ENCODE measurements around the gene LHFPL6. TPM values are rescaled to one million over a fixed set of nuclear protein-coding genes. Genes with fewer than 3 reads are reported as not detected.
A peak's percentile ranks its signal among the peaks of the same experiment; 100 is the strongest.

The LHFPL6 gene
- total and polyA plus RNA-seq, 10 of the 15 experiments (the other 5 are each of a cell fraction or from before 2014, with no cell fraction given): 0.11 to 4.6 (median 0.41) TPM

DNA sequence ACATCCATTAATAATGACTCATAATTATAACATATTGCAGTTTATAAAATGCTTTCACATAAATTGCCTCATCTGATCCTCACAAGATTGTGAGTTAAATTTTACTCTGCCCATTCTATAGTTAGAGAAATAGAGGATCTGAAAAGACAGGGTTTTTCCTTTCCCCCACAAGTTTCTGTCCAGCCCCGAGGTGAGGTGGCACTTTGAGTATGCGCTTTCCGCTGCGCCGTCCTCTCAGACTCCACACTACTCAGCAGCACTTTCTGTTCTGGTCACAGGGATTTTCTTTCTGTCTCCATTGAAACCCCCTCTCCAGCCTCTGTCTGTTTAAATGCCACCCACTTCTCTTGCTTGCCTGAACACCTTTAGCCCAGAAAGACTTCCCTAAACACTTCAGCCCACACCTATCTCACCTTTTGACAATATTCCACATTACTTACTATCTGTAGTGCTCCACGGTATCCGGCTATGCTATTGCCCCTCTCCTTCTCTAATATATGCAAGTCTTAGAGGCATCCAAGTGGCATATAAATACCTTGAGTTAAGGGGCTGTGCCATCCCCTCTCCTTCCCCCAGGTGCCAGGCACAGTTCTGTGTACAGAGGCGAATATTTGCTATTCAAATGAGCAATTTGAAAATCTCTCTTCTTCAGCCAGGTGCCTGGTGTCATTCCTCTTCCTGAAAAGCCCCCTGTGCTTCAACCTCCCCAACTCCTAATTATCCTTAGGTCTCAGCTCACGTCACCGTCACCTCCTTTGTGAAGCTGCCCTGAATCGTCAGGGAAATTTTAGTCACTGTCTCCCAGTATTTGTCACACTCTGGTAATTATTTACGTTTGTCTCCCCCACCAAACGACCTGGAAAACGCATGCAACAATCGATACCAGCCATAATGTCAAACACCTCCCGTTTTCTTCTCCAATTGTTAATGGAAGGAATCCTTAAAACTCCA, 296.1 kb downstream of the LHFPL6 start (continued):
- no peak for TF ChIP-seq IRF5 (IDR thresholded peaks at IDR 0.05; ENCODE audit: borderline replicate concordance)
- no peak for TF ChIP-seq SRF (IDR thresholded peaks at IDR 0.05; ENCODE audit: low read depth in 2 of 2, low read length in 2 of 2)
- no peak for TF ChIP-seq STAT1 (conservative IDR thresholded peaks at IDR 0.05)
- 0 out of 2 replicates have a peak, but pooled peaks have one; percentile 11 for TF ChIP-seq ZNF24 (IDR thresholded peaks at IDR 0.05)
- peak; percentile 81 for TF ChIP-seq FOXM1 (IDR thresholded peaks at IDR 0.05; ENCODE audit: low read depth, low read length)
- TF ChIP-seq LARP7 (IDR thresholded peaks at IDR 0.05): no peak
- no peak for TF ChIP-seq ZBTB40 (IDR thresholded peaks at IDR 0.05; ENCODE audit: borderline replicate concordance)
- TF ChIP-seq HDAC2 (IDR thresholded peaks at IDR 0.05): no peak
- TF ChIP-seq, protein P1, sequence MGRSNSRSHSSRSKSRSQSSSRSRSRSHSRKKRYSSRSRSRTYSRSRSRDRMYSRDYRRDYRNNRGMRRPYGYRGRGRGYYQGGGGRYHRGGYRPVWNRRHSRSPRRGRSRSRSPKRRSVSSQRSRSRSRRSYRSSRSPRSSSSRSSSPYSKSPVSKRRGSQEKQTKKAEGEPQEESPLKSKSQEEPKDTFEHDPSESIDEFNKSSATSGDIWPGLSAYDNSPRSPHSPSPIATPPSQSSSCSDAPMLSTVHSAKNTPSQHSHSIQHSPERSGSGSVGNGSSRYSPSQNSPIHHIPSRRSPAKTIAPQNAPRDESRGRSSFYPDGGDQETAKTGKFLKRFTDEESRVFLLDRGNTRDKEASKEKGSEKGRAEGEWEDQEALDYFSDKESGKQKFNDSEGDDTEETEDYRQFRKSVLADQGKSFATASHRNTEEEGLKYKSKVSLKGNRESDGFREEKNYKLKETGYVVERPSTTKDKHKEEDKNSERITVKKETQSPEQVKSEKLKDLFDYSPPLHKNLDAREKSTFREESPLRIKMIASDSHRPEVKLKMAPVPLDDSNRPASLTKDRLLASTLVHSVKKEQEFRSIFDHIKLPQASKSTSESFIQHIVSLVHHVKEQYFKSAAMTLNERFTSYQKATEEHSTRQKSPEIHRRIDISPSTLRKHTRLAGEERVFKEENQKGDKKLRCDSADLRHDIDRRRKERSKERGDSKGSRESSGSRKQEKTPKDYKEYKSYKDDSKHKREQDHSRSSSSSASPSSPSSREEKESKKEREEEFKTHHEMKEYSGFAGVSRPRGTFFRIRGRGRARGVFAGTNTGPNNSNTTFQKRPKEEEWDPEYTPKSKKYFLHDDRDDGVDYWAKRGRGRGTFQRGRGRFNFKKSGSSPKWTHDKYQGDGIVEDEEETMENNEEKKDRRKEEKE (IDR thresholded peaks at IDR 0.05): no peak
- TF ChIP-seq BCL3 (IDR thresholded peaks at IDR 0.05; ENCODE audit: borderline replicate concordance, insufficient read depth, low read depth, low read length, poor library complexity, severe bottlenecking): peak; percentile 77
- no peak for TF ChIP-seq BRCA1 (IDR thresholded peaks at IDR 0.05; ENCODE audit: low read depth, low read length)
- 0 out of 2 replicates have a peak, but pooled peaks have one; percentile 44 for TF ChIP-seq NR2F1 (conservative IDR thresholded peaks at IDR 0.05)
- TF ChIP-seq ZBTB11 (CRISPR knock-in tag; IDR thresholded peaks at IDR 0.05): no peak
- TF ChIP-seq MEF2A (IDR thresholded peaks at IDR 0.05; ENCODE audit: insufficient read depth, low read depth, low read length): no peak
- TF ChIP-seq CHD1 (IDR thresholded peaks at IDR 0.05; ENCODE audit: low read depth, low read length): no peak
